CD4-positive, alpha-beta T cell treated with Interleukin-12 subunit alpha and Interleukin-12 subunit beta, for 1 hour (primary cell): ENCODE data around the gene EMC8.

Experiments used
- DNase-seq: peaks from one replicate; pipeline ENCODE4 v3.0.0-alpha.2; 2020

The EMC8 gene

DNA sequence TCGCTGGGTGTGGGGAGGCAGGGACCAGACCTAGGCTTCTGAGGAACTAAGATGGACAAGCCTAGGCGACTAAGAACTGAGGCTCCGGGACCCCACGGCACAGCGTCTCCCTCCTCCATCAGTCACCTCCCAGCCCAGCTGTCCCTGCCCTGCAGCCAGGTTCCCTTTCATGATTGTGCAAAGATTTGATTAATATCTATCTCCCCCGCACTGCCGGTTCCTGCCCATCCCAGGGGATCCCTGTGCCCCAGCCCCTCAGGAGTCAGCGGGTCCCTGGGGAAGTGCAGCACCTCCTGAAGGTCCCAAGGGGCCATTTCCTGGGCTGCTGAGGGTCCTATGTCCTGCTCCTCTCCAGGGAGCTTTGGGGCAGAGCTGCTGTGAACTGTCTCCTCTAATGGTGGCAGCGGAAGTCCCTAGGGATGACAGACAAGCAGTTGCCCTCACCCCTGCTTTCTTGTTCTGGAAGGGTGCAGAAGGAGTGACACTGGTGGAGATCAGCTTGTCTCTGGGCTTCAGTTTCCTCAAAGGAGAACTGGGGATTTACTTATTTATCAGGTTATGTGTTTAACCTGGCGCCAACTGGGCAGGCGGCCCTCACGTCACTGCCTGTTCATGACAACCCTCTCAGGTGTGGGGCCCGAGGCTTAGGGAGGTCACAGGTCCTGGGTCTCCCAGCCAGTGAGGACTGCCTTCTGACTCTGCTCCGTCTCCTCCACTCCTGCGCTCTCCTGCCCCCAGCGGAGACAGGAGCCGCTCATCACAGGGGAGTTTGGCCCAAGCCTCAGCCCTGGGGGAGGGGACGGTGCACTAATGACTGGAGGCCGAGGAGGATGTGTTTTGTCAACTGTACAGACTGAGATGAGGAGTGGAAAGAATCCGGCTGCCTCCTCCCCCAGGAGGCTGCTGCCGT is 46.6 kb downstream of the EMC8 start:
- DNase-seq = no peak

DNA sequence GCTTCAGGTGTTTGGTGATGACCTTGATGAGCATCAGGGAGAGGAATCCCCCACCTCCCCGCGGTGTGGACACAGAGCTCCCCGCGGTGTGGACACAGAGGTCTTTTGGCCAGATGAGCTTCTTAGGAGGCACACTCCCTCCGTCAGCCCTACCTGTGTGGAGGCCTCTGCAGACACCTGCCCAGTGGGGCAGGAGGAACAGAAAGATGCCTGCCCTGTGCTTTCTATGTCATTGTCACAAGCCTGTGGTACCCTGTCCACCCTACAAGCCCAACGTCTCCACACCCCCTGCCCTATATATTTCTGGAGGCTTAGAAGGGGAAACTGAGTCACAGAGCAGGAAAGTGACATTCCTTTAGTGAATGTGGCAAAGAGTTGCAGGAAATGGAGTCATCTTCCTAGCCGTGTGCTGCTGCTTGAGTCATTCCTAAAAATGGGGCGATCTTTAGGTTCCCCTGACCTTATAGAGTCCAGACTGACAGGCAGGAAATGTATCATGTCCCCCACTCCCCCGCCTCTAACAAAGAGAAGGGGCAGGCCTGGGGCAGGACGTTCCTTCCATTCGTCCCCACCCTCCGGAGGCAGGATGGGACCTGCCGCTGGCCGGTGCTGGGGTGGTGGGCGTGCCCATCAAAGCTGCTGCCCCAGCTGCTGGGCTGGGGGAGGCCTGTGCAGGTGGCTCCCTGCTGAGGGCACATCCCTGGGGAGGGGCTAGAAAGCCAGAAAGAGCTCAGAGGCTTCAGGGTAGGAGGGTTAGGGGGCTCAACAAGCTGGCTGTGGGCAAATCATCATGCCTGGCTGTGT is 47.4 kb downstream of the EMC8 start:
- DNase-seq = no peak

GRCh38 chr16:85750827-85751697 is 48.3 kb downstream of the EMC8 start, which contains the start of gene C16orf74:
Gene C16orf74, minus strand, starts transcription at chr16:85751096. Its CDS starts 15,879 bp downstream, at chr16:85735217.
- no peak for DNase-seq

DNA sequence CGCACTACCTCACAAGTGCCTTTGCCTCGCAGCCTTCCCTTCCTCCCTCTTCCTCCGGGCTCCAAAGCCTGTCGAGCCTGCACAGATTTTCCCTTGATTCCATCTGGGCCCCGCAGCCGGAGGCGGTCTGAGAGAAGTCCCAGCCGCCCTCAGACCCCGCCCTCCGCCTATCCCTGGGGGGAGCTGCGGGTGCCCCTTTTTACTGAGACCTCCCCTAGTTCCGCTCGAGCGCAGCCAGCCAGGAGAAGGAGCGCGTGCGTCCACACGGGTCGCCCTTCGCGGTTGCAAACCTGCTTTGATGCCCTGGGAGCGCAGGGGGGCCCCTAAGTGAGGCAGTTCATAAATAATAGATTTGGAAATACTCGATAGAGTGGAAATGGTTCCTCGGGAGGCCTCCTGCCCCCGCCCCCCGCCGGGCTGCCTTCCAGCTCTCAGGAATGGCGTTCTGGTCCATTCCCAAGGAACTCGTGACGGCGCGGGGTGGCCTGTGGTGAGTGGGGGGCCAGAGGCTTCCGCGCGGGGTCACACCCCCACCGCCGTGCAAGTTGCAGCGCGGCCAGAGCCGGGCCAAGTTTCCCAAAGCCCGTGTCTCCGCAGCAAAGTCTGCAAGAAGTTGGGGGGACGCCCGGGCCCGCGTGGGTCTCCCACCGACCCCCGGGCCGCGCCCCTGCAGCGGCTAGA is 49.1 kb downstream of the EMC8 start:
- DNase-seq = no peak

DNA sequence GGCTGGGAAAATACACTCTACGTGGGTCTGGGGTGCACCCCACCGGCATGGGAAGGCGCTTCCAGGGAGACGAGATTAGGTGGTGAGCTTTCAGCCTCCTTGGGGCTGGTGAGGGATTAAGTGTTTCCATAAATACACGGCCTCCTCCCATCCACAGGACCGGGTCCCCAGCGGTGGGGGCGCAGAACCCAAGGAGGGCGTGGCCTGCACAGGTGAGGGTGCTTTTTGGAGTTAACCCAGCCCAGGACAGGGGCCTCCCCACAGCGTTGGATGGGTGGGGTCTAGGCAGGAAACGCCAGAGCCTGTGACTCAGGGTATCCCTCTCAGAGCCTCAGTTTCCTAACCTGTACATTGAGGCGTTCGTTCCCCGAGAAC is 49.6 kb downstream of the EMC8 start:
- no peak for DNase-seq

GRCh38 chr16:85746460-85747215 is 52.7 kb downstream of the EMC8 start:
- no peak for DNase-seq

GRCh38 chr16:85738923-85739715 is 60.2 kb downstream of the EMC8 start:
- no peak for DNase-seq

GRCh38 chr16:85736921-85737320 is 62.4 kb downstream of the EMC8 start:
- no peak for DNase-seq

DNA sequence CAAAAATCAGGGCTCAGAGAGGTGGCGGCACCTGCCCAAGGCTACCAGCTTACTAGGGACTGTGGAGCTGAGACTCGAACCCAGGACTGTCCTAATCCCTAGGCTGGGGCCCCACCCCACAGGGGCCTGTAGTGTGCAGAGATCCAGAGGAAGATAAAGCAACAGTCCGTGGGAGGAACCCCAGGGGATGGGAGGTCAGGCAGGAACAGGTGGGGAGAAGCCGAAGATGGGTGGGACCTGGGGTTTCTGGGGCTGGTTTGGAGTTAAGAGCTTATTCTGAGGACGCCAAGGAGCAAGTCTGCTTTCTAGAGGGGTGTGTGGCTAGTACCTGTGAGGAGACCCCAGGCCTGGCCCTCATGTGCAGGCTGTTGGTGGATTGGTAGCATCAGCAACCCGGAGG is 63.4 kb downstream of the EMC8 start:
- no peak for DNase-seq

- DNase-seq = peak; percentile 47
Observed at GRCh38 chr16:85735225-85735635, 64.1 kb downstream of the EMC8 start.

DNA sequence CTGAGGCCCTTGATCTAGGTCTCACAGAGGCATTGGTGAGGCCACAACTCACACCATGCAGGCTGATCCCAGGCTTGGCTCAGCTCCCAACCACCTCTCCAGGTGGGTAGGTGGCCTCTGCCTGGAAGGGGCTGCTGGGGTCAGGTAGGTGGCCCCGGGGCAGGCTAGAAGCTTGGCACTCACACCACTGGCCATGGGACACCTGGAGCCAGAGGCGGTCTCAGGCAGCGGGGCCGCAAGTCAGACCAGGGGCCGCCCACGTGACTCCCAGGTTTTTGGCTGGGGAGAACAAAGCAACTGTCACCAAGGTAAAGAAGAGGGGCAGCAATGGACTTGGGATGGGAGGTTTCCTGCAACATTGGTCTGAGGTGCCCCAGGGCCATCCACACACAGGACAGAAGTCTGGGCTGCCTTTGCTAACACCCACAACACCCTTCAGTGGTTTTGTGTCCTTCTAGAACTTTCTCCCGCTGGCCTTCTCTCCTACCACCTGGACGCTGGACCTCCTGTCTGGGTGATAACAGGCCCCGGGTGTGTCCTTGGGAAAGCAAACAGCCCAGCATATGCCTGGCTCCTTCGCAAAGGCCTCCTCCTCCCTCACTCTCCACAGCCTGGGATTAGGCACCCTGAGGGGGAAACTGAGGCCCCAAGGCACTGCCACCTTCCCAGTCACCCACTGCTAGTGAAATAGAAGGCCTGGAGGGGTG is 64.9 kb downstream of the EMC8 start:
- no peak for DNase-seq

- DNase-seq = no peak
Observed at GRCh38 chr16:85733839-85734170, 65.5 kb downstream of the EMC8 start.

GRCh38 chr16:85733155-85733838 is 66.0 kb downstream of the EMC8 start:
- no peak for DNase-seq

- DNase-seq = no peak
Observed at GRCh38 chr16:85731179-85731578, 68.2 kb downstream of the EMC8 start.

DNA sequence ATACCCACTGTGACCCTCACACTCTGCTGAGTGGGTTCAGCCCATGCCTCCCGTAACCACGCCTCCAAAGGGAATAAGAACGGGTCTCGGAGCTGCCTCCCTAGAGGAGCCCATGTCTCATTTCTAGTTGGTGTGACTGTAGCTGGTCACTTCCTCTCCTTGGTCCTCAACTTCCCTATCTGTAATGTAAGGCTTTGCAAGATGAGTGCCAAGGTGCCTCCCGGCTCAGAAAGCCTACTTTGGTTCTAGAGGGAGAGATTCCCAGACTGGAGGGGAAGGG is 69.2 kb downstream of the EMC8 start:
- no peak for DNase-seq

- DNase-seq = no peak
Observed at GRCh38 chr16:85729452-85730185, 69.7 kb downstream of the EMC8 start.

GRCh38 chr16:85728879-85729278 is 70.5 kb downstream of the EMC8 start:
- DNase-seq = no peak
